ENCODE data around the gene HOXD9.

HOXD9 gene

GRCh38 chr2:176111846-176112374 lies 10.6 kb upstream of the HOXD9 start:
- DNase-seq = no peak

GRCh38 chr2:176112375-176113302 lies 9.9 kb upstream of the HOXD9 start:
- no peak for DNase-seq

GRCh38 chr2:176114120-176114929 lies 8.2 kb upstream of the HOXD9 start:
- no peak for DNase-seq

DNA sequence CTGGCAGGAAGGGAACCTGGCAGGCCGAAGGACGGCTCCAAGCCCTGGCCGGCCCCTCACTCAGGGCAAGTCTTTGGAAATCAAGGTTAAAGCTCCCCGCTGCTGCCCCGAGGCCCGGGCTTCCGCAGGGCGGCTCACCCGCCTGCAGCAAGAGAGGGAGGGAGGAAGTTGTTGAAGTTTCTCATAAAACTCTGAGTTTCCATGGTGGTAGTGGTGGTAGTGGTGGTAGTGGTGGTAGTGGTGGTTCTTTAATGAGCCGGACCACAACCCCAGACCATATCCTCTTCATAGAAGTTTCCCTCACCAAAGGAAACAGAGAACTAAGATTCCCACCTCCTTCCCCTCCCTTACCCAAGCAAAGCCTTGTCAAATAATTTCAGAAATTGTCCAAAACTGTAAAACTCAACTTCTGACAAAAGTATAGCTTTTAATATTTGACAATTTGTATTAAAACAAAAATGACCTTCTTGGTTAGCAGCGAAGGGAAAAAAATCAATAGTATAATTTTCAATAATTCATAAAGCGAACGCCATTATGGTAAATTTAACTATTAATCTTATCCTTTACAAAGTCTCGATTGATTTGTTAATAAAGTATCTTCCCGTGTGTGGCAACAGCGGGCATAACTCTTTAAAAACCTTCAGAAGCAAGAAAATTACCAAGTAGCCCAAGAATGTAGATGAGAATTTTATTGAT lies 7.4 kb upstream of the HOXD9 start:
- no peak for DNase-seq

GRCh38 chr2:176115883-176116813 lies 6.4 kb upstream of the HOXD9 start, which contains the start of gene HOXD10:
HOXD10 (plus strand) TSS chr2:176116778; CDS start chr2:176116834, 56 bp downstream.
- no peak for DNase-seq

DNA sequence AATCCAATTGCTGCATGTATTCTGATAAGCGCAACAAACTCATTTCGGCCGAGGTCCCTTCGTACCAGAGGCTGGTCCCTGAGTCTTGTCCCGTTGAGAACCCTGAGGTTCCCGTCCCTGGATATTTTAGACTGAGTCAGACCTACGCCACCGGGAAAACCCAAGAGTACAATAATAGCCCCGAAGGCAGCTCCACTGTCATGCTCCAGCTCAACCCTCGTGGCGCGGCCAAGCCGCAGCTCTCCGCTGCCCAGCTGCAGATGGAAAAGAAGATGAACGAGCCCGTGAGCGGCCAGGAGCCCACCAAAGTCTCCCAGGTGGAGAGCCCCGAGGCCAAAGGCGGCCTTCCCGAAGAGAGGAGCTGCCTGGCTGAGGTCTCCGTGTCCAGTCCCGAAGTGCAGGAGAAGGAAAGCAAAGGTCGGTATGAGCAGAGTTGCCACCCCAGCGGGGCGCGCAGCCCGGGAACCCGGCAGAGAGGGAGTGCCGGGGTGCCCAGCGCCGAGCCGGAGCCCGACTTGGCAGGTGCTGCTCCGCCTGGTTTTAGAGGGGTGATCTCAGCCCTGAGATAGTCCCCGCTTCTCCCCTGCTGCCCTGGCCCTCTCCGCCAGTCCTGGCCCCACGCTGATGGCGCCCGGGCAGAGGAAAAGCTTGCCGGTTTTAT lies 5.2 kb upstream of the HOXD9 start:
- DNase-seq = no peak

DNA sequence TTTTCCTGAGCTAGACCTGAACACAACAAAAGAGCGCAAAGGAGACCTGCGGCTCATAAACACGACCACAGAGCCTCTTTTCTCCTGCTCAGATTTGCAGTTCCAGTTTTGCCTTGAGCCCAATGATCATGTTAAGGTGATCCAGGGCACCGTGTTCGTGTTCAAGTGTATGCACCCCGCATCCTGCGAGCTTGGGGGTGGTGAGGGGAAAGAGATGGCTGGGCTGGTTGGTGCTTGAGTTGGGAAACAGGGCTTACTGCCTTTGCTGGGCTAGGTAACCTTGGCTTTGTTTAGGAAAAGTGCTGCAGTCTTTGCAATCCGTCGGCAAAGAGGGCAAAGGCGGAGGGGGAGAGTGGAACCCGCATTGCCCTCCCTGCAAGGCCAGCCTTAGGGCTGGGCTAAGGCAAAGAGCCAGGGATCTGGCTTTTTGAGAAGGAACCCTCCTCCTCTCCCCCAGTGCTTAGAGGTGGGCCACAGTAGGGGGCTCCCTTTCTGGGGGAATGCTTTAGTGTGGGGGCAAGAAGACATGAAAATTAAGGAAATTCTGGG lies 4.6 kb upstream of the HOXD9 start:
- no peak for DNase-seq

- no peak for DNase-seq
Observed at GRCh38 chr2:176118601-176119339, 3.7 kb upstream of the HOXD9 start.

DNA sequence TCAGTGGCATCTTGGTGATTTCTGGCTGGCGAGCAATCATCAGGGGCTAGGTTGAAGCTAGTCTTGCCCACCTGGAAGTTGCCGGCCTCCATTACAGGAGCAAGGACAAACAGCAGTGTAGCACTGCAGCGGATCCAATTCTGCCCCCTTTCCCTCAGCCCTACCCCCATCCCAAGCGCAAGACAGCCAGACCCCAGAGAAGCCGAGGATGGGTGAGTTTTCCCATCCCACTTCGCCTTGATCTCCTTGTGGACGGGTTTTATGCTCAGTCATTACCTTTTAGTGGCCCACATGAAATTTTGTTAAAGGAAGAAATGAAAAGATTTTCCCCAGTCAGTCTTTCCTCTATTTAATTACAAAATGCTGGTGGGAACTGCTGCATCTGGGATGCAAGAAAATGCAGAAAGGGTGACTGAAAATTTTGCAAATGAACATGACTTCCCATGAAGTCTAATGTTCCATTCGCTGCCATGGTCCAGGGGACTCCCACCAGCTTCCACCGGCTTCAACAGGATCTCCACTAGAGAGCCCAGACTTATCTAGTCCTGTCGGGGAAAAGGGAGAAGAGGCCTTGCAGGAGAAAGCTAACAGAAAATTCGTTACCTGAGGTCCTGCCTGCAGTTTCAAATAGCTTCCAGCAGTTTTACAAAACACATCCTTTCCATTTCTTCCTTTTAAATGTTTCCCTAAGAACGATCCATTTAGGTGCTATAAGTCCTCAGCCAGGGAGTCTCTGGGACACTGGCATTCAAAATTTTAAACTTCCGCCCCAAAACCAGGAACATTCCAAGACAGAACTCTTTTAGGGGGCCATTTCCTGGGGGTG lies 1.9 kb upstream of the HOXD9 start:
- no peak for DNase-seq

DNA sequence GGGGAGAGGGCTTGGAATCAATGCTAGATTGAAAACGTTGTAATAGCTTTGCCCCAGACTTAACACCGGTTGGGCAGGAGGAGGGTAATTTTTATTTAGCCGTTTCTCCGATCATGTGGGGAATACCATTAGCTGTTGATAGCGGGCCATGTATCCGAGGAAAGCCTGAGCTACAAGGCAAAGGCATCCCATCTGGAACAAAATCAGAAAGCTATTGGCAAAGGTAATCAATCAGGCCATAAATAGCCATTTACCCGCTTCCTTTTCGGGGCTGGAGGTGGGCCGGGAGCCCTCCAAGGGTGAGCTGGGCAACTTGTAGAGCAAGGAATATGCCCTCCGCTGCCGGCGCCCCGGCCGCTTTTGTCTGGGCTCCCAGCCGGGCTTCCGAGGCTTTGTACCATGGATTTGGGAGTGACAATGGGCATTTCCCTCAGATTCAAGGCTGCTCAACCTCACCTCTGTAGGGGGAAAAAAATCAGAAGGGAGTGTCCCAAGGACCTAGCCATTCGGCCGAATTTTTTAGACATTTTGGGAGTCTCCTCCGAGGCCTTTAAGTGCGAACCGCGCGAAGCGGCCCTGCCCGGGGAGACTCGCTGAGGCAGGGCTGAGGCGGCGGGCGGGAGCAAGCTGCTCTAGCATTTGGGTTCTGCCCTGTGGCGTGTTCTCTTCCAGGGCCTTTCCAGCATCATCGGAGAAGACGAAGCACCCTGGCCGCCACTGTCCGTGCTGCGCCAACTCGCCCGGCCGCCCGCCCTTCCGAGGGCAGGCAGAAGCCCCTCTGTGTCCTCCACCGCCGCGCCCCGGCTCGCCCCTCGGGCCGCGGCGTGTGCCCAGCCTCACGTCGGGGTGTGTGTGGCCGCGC lies 1.1 kb upstream of the HOXD9 start:
- DNase-seq = no peak

DNA sequence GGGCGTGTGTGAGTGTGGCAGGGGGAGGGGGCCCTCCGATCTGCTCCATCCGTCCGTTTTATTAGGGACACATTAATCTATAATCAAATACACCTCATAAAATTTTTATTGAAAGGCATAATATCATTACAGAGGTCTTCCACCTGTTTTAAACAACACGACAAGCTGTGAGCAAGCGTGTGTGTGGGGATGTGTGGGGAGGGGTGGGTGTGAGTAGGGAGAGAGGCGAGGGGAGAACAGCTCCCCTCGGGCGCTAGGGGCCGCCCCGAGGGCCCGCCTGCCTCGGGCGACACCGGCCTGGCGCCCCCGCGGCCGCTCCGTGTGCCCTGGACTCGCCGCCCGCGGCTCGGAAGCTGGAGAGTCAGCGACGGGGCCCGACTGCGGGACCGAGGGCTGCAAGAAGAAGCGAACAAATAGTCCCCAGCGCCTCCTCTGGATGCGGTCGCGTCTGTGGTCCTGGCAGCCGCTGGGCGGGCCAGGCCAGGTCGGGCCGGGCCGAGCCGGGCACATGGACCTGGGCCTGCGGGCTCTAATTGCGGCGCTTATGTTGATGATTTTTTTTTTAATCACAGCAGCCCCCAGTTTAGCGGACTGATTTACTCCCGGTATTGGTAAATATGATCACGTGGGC lies 352 bp upstream of the HOXD9 start:
- DNase-seq = no peak

DNA sequence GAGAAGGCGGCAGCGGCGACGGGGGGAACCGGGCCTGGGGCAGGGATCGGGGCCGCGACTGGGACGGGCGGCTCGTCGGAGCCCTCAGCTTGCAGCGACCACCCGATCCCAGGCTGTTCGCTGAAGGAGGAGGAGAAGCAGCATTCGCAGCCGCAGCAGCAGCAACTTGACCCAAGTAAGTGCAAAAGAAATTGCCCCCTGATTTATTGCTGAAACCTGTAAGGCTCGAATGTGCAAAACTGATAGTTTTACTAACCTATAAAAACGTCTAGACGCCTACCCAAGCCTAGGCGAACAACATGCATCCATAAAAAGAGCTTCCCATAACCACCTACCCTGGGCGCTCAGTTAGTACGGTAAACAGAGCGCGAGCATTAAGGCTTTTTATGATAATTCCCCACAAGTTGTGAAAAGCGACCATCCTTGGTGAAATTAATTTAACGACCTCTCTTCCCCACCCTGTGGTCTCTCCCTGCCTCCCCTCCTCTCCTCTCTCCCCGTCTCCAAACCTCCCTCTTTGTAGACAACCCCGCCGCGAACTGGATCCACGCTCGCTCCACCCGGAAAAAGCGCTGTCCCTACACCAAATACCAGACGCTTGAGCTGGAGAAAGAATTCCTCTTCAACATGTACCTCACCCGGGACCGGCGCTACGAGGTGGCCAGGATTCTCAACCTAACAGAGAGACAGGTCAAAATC lies 1.0 kb downstream of the HOXD9 start:
- no peak for DNase-seq

GRCh38 chr2:176124110-176124946 lies 1.8 kb downstream of the HOXD9 start:
- DNase-seq = no peak

- no peak for DNase-seq
Observed at GRCh38 chr2:176124947-176125771, 2.6 kb downstream of the HOXD9 start.

GRCh38 chr2:176125772-176126054 lies 3.2 kb downstream of the HOXD9 start:
- DNase-seq = no peak

Data from activated gamma-delta T cell treated with Interleukin-2 at 50 U/mL for 16 hours (primary cell).